Measurements from ENCODE around the gene FCN2.

DNA sequence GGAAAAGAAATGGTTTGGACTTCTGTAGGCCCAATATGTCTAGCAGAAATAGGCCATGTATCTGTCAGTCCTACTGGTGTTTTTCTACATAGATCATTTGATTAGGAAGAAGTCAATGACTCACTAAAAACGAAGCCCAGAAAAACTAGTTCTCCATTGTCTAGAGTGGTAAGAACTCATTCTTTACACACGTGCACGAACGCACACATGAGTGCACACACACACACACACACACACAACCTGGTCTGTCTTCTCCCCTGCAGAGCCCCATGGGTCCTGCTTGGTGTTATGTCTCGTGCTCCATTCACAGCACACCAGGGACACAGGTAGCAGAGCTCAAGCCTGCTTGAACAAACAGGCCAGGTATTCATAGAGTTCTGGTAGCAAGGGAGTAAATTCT, 52.0 kb downstream of the FCN2 start:
- TF ChIP-seq PRDM1 (tag by site-specific recombination; IDR thresholded peaks at IDR 0.05) (no peak), ZNF169 (tag by site-specific recombination; IDR thresholded peaks at IDR 0.05) (no peak), ZNF658 (tag by site-specific recombination; IDR thresholded peaks at IDR 0.05) (no peak), BCL11A (tag by site-specific recombination; IDR thresholded peaks at IDR 0.05; ENCODE audit: low read depth) (no peak), YY1 (tag by site-specific recombination; IDR thresholded peaks at IDR 0.05) (no peak), RBAK (tag by site-specific recombination; IDR thresholded peaks at IDR 0.05) (no peak), ZNF146 (tag by site-specific recombination; IDR thresholded peaks at IDR 0.05) (no peak), ZNF792 (tag by site-specific recombination; IDR thresholded peaks at IDR 0.05) (no peak), ZNF423 (tag by site-specific recombination; IDR thresholded peaks at IDR 0.05) (no peak), ZNF76 (tag by site-specific recombination; IDR thresholded peaks at IDR 0.05; ENCODE audit: borderline replicate concordance, low read depth) (no peak)
- TF ChIP-seq, protein P1, sequence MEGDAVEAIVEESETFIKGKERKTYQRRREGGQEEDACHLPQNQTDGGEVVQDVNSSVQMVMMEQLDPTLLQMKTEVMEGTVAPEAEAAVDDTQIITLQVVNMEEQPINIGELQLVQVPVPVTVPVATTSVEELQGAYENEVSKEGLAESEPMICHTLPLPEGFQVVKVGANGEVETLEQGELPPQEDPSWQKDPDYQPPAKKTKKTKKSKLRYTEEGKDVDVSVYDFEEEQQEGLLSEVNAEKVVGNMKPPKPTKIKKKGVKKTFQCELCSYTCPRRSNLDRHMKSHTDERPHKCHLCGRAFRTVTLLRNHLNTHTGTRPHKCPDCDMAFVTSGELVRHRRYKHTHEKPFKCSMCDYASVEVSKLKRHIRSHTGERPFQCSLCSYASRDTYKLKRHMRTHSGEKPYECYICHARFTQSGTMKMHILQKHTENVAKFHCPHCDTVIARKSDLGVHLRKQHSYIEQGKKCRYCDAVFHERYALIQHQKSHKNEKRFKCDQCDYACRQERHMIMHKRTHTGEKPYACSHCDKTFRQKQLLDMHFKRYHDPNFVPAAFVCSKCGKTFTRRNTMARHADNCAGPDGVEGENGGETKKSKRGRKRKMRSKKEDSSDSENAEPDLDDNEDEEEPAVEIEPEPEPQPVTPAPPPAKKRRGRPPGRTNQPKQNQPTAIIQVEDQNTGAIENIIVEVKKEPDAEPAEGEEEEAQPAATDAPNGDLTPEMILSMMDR (tag by site-specific recombination; IDR thresholded peaks at IDR 0.05) = no peak
- TF ChIP-seq, protein P2, sequence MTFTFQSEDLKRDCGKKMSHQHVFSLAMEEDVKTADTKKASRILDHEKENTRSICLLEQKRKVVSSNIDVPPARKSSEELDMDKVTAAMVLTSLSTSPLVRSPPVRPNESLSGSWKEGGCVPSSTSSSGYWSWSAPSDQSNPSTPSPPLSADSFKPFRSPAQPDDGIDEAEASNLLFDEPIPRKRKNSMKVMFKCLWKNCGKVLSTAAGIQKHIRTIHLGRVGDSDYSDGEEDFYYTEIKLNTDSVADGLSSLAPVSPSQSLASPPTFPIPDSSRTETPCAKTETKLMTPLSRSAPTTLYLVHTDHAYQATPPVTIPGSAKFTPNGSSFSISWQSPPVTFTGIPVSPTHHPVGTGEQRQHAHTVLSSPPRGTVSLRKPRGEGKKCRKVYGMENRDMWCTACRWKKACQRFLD (tag by site-specific recombination; IDR thresholded peaks at IDR 0.05) = no peak
- TF ChIP-seq, protein P3, sequence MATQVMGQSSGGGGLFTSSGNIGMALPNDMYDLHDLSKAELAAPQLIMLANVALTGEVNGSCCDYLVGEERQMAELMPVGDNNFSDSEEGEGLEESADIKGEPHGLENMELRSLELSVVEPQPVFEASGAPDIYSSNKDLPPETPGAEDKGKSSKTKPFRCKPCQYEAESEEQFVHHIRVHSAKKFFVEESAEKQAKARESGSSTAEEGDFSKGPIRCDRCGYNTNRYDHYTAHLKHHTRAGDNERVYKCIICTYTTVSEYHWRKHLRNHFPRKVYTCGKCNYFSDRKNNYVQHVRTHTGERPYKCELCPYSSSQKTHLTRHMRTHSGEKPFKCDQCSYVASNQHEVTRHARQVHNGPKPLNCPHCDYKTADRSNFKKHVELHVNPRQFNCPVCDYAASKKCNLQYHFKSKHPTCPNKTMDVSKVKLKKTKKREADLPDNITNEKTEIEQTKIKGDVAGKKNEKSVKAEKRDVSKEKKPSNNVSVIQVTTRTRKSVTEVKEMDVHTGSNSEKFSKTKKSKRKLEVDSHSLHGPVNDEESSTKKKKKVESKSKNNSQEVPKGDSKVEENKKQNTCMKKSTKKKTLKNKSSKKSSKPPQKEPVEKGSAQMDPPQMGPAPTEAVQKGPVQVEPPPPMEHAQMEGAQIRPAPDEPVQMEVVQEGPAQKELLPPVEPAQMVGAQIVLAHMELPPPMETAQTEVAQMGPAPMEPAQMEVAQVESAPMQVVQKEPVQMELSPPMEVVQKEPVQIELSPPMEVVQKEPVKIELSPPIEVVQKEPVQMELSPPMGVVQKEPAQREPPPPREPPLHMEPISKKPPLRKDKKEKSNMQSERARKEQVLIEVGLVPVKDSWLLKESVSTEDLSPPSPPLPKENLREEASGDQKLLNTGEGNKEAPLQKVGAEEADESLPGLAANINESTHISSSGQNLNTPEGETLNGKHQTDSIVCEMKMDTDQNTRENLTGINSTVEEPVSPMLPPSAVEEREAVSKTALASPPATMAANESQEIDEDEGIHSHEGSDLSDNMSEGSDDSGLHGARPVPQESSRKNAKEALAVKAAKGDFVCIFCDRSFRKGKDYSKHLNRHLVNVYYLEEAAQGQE (tag by site-specific recombination; IDR thresholded peaks at IDR 0.05) = no peak
- TF ChIP-seq, protein P4, sequence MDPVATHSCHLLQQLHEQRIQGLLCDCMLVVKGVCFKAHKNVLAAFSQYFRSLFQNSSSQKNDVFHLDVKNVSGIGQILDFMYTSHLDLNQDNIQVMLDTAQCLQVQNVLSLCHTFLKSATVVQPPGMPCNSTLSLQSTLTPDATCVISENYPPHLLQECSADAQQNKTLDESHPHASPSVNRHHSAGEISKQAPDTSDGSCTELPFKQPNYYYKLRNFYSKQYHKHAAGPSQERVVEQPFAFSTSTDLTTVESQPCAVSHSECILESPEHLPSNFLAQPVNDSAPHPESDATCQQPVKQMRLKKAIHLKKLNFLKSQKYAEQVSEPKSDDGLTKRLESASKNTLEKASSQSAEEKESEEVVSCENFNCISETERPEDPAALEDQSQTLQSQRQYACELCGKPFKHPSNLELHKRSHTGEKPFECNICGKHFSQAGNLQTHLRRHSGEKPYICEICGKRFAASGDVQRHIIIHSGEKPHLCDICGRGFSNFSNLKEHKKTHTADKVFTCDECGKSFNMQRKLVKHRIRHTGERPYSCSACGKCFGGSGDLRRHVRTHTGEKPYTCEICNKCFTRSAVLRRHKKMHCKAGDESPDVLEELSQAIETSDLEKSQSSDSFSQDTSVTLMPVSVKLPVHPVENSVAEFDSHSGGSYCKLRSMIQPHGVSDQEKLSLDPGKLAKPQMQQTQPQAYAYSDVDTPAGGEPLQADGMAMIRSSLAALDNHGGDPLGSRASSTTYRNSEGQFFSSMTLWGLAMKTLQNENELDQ (tag by site-specific recombination; IDR thresholded peaks at IDR 0.05; ENCODE audit: low read depth) = no peak

All from HEK293 (cell line).